T-cell (primary cell): ENCODE measurements around the gene CALM3. TPM values are rescaled to one million over a fixed set of nuclear protein-coding genes. Genes with fewer than 3 reads are reported as not detected.
"Not testable (repeated sequence)": the region's sequence is repeated elsewhere in the genome, so short reads cannot be mapped to it uniquely, and the experiment has no call there.

Experiments used
- ATAC-seq, 4 experiments: fragments of 200-7000 bp in 3 of 4; fragments of 150-1000 bp in 1 of 4; cut with Tn5 transposase; replicated peaks in 1 of 4; 1 replicate in 3 of 4; 2 replicates in 1 of 4; pipeline ENCODE4 v1.10.0; 2021; ENCODE audit warnings: moderate library complexity in 3 of 4, mild to moderate bottlenecking in 2 of 4, moderate number of reproducible peaks in 1 of 4
- CTCF ChIA-PET, 2 donors: fragments of 300-600 bp; sonication (Branson Sonifier 250); formaldehyde crosslinking; loops; one replicate each; lab custom pipeline; 2022; ENCODE audit warnings: antibody characterized with exemption in 2 of 2; lab: Charles Lee
- POLR2A ChIA-PET, 2 donors: fragments of 300-600 bp; sonication (Branson Sonifier 250); formaldehyde crosslinking; loops; one replicate each; lab custom pipeline; 2022; ENCODE audit warnings: antibody characterized with exemption in 2 of 2; lab: Charles Lee
- DNase-seq, 35 experiments: peaks; one replicate each; pipeline versions ENCODE4 v3.0.0 to v3.0.0-alpha.2; 2013 to 2023
- H3K27ac ChIP-seq: one replicate; pipeline ENCODE4 v1.5.1; 2013; ENCODE audit warnings: low read length
- H3K27me3 ChIP-seq, 2 experiments: replicated peaks in 1 of 2; 1 replicate in 1 of 2; 2 replicates in 1 of 2; pipeline versions ENCODE4 v1.6.1 to v1.7.0; 2013; ENCODE audit warnings: low read length in 1 of 2, mixed read lengths in 1 of 2; ENCODE audit not compliant: control insufficient read depth in 2 of 2, insufficient read depth in 2 of 2; ENCODE audit errors: extremely low read depth in 1 of 2
- H3K36me3 ChIP-seq, 2 donors: 1 replicate in 1 of 2; 2 replicates in 1 of 2; pipeline versions ENCODE4 v1.6.1 to v1.7.0; 2013; ENCODE audit warnings: low read length in 1 of 2; ENCODE audit not compliant: control insufficient read depth in 2 of 2, insufficient read depth in 1 of 2; ENCODE audit errors: extremely low read depth in 1 of 2
- H3K4me1 ChIP-seq, 2 experiments: 1 replicate in 1 of 2; 2 replicates in 1 of 2; pipeline versions ENCODE4 v1.6.1 to v1.7.0; 2013; ENCODE audit warnings: low read length in 2 of 2, mixed read lengths in 1 of 2; ENCODE audit not compliant: insufficient read depth in 2 of 2, control insufficient read depth in 1 of 2; ENCODE audit errors: extremely low read depth in 1 of 2
- H3K4me3 ChIP-seq, 2 donors: 1 replicate in 1 of 2; 2 replicates in 1 of 2; pipeline versions ENCODE4 v1.5.1 to v1.7.0; 2013; ENCODE audit warnings: mild to moderate bottlenecking in 2 of 2, low read length in 1 of 2, moderate library complexity in 1 of 2; ENCODE audit not compliant: control insufficient read depth in 1 of 2; ENCODE audit errors: extremely low read depth in 1 of 2
- H3K9me3 ChIP-seq: 2 replicates; pipeline ENCODE4 v1.7.0; 2013
- H3K27ac Mint-ChIP-seq, 2 donors: one replicate each; pipeline ENCODE4 v1.8.0; 2020 to 2021; ENCODE audit warnings: mild to moderate bottlenecking in 2 of 2, mixed read lengths in 2 of 2
- H3K27me3 Mint-ChIP-seq, 2 donors: one replicate each; pipeline ENCODE4 v1.8.0; 2021 to 2022; ENCODE audit warnings: mixed read lengths in 2 of 2
- H3K36me3 Mint-ChIP-seq: one replicate; pipeline ENCODE4 v1.8.0; 2021; ENCODE audit warnings: mixed read lengths
- H3K4me1 Mint-ChIP-seq, 3 donors: one replicate each; pipeline ENCODE4 v1.8.0; 2020 to 2022; ENCODE audit warnings: mixed read lengths in 3 of 3, mild to moderate bottlenecking in 1 of 3
- H3K4me3 Mint-ChIP-seq, 3 donors: one replicate each; pipeline ENCODE4 v1.8.0; 2020 to 2022; ENCODE audit warnings: mild to moderate bottlenecking in 3 of 3, mixed read lengths in 3 of 3, moderate library complexity in 3 of 3
- H3K9me3 Mint-ChIP-seq, 3 donors: one replicate each; pipeline ENCODE4 v1.8.0; 2020 to 2022; ENCODE audit warnings: mixed read lengths in 3 of 3
- WGBS: methylation state at CpG from one replicate; pipeline ENCODE4 v1.1.5; 2013; ENCODE audit warnings: missing lambda C conversion rate; ENCODE audit not compliant: insufficient coverage; 5-methylcytosine and 5-hydroxymethylcytosine counted together
- total RNA-seq, 35 experiments: library from RNA in 6 of 35; stranded (reverse) in 6 of 35; fragments of 120-200 nt in 1 of 35; gene quantifications; one replicate each; pipeline versions ENCODE4 v1.2.1 to v1.2.4 and lab custom pipeline; 2013 to 2026

CALM3 gene
- total RNA-seq, 5 donors from 2014 or later (not counting 1 experiment from before 2014, with no cell fraction given) = 183 to 256 (median 208) TPM

DNA sequence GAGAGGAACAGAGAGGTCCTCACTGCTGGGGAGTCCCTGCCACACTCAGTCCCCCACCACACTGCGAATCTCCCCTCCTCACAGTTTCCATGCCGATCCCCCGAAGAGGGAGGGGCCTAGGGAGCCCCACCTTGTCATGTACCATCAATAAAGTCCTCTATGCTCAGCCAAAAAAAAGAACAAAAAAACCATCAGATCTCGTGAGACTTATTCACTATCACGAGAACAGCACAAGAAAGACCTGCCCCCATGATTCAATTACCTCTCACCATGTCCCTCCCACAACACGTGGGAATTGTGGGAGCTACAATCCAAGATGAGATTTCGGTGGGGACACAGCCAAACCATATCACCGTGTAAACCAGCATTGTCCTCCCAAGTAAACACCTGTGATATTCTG lies 41.5 kb upstream of the CALM3 start:
- H3K27ac ChIP-seq, H3K36me3 Mint-ChIP-seq, H3K27ac Mint-ChIP-seq, POLR2A ChIA-PET, H3K4me3 ChIP-seq, H3K9me3 Mint-ChIP-seq, DNase-seq, H3K9me3 ChIP-seq, H3K36me3 ChIP-seq, CTCF ChIA-PET, H3K4me3 Mint-ChIP-seq, H3K4me1 Mint-ChIP-seq, H3K4me1 ChIP-seq, ATAC-seq, H3K27me3 Mint-ChIP-seq: not testable (repeated sequence)
- 90% methylated on average over 8 of the region's 8 CpGs for WGBS
- peaks cover 0 to 13% of the 10 kb centered on the region in 2 experiments for H3K27me3 ChIP-seq

DNA sequence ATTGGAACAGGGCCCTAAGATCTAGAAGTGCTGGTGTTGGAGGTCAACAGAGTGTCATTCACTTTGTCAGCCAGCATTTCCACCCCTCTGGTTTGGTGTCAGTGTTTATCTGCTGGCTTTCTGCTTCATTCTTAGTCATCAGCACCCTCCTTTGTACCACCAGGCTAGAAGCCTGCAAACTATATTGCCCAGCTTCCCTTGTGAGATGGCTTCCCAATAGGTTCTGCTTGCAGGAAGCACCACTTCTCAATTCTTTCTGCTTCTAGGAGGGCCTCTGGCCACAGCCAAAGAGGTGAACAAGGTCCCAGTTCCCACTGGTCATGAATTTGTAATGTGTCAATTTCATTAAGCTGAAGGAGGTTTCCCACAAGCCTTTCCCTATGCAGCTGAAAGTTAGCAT lies 36.4 kb upstream of the CALM3 start:
- ATAC-seq = no peak
- CTCF ChIA-PET = interaction anchor here in 1 of 2 donors (0.7 kb wide), 1 partner anchor 85 kb away, joined by 14 read pairs; no protein-coding TSS in a partner anchor
- H3K36me3 Mint-ChIP-seq = no peaks in the 10 kb centered on the region

DNA sequence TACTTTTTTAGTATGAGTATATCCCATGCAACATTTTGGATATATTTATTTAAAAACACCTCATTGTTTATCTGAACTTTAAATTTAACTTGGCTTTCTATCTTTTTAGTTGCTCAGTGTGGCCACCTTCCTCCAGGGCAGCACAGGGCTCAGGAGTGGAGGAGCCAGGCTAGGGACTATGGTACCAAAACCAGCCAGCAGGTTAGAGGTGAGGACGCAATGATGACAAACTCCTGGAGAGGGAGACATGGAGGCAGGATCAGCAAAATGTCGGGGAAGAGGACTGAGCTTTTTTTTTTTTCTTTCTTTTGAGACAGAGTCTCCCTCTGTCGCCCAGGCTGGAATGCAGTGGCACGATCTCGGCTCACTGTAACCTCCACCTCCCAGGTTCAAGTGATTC lies 29.6 kb upstream of the CALM3 start:
- Histone ChIP-seq H3K4me3 (no peak overlapping the region), H3K27ac (no peak overlapping the region), H3K36me3 (no peaks in the 10 kb centered on the region), H3K4me1 (peaks cover 9 to 21% of the 10 kb centered on the region in 2 experiments), H3K27me3 (peaks cover 0 to 2% of the 10 kb centered on the region in 2 experiments), H3K9me3 (no peaks in the 10 kb centered on the region)
- no CpG with 5 or more reads among the region's 5 CpGs for WGBS
- no peak overlapping the region for H3K4me3 Mint-ChIP-seq
- no peaks in the 10 kb centered on the region for H3K9me3 Mint-ChIP-seq
- peaks cover 15 to 28% (median 25%) of the 10 kb centered on the region in 3 donors for H3K4me1 Mint-ChIP-seq
- ATAC-seq (peak in 1 of 4 experiments; percentile 42), DNase-seq (peak in 2 of 35 experiments; percentile 8 to 30)
- no peak overlapping the region for H3K27ac Mint-ChIP-seq
- peaks cover 0 to 2% of the 10 kb centered on the region in 2 donors for H3K27me3 Mint-ChIP-seq
- ChIA-PET POLR2A (no interaction called here), CTCF (interaction anchor here (0.5 to 0.6 kb wide), 2 partner anchors 17 to 1561 kb away, joined by 3 to 5 read pairs; no protein-coding TSS in a partner anchor)
- no peaks in the 10 kb centered on the region for H3K36me3 Mint-ChIP-seq

More for the DNA sequence above, 36.4 kb upstream of the CALM3 start:
- Histone ChIP-seq H3K4me3 (no peak overlapping the region), H3K4me1 (no peaks in the 10 kb centered on the region), H3K36me3 (no peaks in the 10 kb centered on the region), H3K9me3 (no peaks in the 10 kb centered on the region), H3K27me3 (no peaks in the 10 kb centered on the region), H3K27ac (no peak overlapping the region)
- POLR2A ChIA-PET = no interaction called here
- H3K27ac Mint-ChIP-seq = no peak overlapping the region
- no peaks in the 10 kb centered on the region for H3K9me3 Mint-ChIP-seq
- H3K4me1 Mint-ChIP-seq = peaks cover 2 to 6% (median 2%) of the 10 kb centered on the region in 3 donors
- no peak for DNase-seq
- H3K4me3 Mint-ChIP-seq = no peak overlapping the region
- H3K27me3 Mint-ChIP-seq = peaks cover 0 to under 1% of the 10 kb centered on the region in 2 donors

DNA sequence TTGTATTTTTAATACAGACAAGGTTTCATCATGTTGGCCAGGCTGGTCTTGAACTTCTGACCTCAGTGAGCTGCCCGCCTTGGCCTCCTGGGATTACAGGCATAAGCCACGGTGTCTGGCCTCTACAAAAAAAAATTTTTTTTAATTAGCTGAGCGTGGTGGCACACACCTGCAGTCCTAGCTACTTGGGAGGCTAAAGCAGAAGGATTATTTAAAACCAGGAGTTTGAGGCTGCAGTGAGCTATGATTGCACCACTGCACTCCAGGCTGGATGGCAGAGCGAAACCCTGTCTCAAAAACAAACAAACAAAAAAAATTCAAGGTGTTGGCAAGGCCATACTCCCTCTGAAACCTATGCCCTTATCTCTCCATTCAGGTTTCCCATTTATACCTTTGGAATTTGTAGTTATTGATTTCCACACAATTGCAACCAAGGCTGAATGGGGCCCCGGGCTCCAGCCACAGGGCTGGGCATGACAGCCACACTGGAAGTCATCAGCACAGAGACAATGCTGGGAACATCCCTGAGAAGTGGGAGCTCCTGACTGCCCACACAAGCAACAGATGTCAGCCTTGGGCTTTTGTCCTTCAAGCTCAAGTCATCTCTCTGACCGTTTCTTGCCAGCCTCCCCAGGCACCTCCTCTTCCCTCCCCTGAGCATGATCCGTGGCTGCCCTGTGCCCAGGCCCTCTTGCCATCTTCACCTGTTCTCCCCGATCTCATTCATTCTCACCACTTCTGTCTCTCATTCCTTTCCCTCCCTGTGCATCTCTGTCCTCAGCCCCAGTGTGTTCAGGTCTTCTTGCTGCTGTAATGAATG lies 27.2 kb upstream of the CALM3 start:
- Mint-ChIP-seq H3K4me1 (peaks cover 18 to 35% (median 34%) of the 10 kb centered on the region in 3 donors), H3K9me3 (no peaks in the 10 kb centered on the region), H3K27me3 (peaks cover 0 to 2% of the 10 kb centered on the region in 2 donors), H3K36me3 (no peaks in the 10 kb centered on the region), H3K4me3 (peak overlapping the region in 1 of 3 donors; percentile 61), H3K27ac (no peak overlapping the region)
- no peak overlapping the region for H3K27ac ChIP-seq
- H3K4me1 ChIP-seq = peaks cover 9 to 21% of the 10 kb centered on the region in 2 experiments
- no peak overlapping the region for H3K4me3 ChIP-seq
- peaks cover 0 to 7% of the 10 kb centered on the region in 2 experiments for H3K27me3 ChIP-seq
- WGBS = 78% methylated on average over 6 of the region's 8 CpGs
- POLR2A ChIA-PET = interaction anchor here in 1 of 2 donors (0.6 kb wide), 1 partner anchor 925 kb away, joined by 3 read pairs; no protein-coding TSS in a partner anchor
- no peaks in the 10 kb centered on the region for H3K9me3 ChIP-seq
- H3K36me3 ChIP-seq = no peaks in the 10 kb centered on the region
- ATAC-seq = no peak
- DNase-seq = no peak
- CTCF ChIA-PET = interaction anchor here in 1 of 2 donors (0.5 kb wide), 1 partner anchor 11 kb away, joined by 3 read pairs; no protein-coding TSS in a partner anchor

DNA sequence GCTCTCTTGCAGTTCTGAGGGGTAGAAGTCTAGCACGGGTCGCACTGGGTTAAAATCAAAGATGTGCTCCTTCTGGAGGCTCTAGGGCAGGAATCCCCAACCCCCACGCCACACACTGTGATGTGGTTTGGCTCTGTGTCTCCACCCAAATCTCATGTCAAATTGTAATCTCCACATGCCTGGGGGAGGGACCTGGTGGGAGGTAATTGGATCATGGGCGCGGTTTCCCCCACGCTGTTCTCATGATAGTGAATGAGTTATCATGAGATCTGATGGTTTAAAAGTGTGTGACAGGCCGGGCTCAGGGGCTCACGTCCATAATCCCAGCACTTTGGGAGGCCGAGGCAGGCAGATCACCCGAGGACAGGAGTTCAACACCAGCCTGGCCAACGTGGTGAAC lies 26.6 kb upstream of the CALM3 start:
- Histone ChIP-seq H3K4me3 (no peak overlapping the region), H3K27ac (no peak overlapping the region), H3K9me3 (no peaks in the 10 kb centered on the region), H3K4me1 (peaks cover 9 to 21% of the 10 kb centered on the region in 2 experiments), H3K27me3 (peaks cover 0 to 7% of the 10 kb centered on the region in 2 experiments), H3K36me3 (no peaks in the 10 kb centered on the region)
- ChIA-PET POLR2A (no interaction called here), CTCF (interaction anchor here in 1 of 2 donors (0.6 to 0.7 kb wide), 2 partner anchors 113 to 191 kb away, joined by 3 read pairs; no protein-coding TSS in a partner anchor)
- peak; percentile 42 to 96 (median 54) for ATAC-seq
- Mint-ChIP-seq H3K9me3 (no peaks in the 10 kb centered on the region), H3K27ac (no peak overlapping the region), H3K4me1 (peaks cover 23 to 38% (median 35%) of the 10 kb centered on the region in 3 donors), H3K4me3 (peak overlapping the region in 1 of 3 donors; percentile 61), H3K27me3 (peaks cover 0 to 2% of the 10 kb centered on the region in 2 donors), H3K36me3 (no peaks in the 10 kb centered on the region)
- peak in 32 of 35 experiments; percentile 7 to 63 (median 33) for DNase-seq
- no CpG with 5 or more reads among the region's 11 CpGs for WGBS

DNA sequence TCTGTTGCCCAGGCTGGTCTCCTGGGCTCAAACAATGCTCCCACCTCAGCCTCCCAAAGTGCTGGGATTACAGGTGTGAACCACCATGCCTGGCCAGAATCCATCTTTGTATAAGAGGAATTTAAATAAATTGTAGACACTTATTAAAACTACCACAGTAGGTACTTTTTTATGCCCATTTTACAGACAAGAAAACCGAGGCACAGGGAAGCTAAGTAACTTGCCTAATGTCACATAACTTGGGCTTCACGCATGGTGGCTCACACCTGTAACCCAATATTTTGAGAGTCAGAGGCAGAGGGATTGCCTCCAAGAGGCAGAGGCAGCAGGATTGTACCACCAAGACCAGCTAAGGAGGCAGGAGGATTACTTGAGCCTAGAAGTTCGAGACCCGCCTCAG lies 22.7 kb upstream of the CALM3 start:
- POLR2A ChIA-PET = no interaction called here
- H3K27ac ChIP-seq = no peak overlapping the region
- no peaks in the 10 kb centered on the region for H3K36me3 ChIP-seq
- 100% methylated on average over 1 of the region's 4 CpGs for WGBS
- H3K4me3 ChIP-seq = no peak overlapping the region
- DNase-seq (no peak), ATAC-seq (no peak)
- H3K9me3 ChIP-seq = no peaks in the 10 kb centered on the region
- peaks cover 9 to 25% of the 10 kb centered on the region in 2 experiments for H3K4me1 ChIP-seq
- Mint-ChIP-seq H3K4me3 (no peak overlapping the region), H3K36me3 (peaks cover 4% of the 10 kb centered on the region), H3K9me3 (peaks cover 0 to 4% (median 0%) of the 10 kb centered on the region in 3 donors), H3K4me1 (peaks cover 23 to 33% (median 26%) of the 10 kb centered on the region in 3 donors), H3K27ac (no peak overlapping the region), H3K27me3 (no peaks in the 10 kb centered on the region)
- CTCF ChIA-PET = no interaction called here
- peaks cover 0 to 5% of the 10 kb centered on the region in 2 experiments for H3K27me3 ChIP-seq
